Omental fat pad (tissue), 4 donors: Measurements from ENCODE around the gene ROBO3. TPM values are rescaled to one million over a fixed set of nuclear protein-coding genes. Genes with fewer than 3 reads are reported as not detected.

Source experiments
- ATAC-seq: fragments of 150-250 bp; one replicate; pipeline ENCODE4 v1.9.1; 2016; ENCODE audit warnings: mild to moderate bottlenecking, moderate library complexity; ENCODE audit not compliant: low FRiP score
- DNase-seq: peaks from one replicate; pipeline ENCODE4 v3.0.0-alpha.2; 2019; ENCODE audit warnings: low spot score
- total RNA-seq, 4 donors: library from RNA; depleted of rRNA; stranded (reverse); fragments of >200 nt; gene quantifications; one replicate each; pipeline ENCODE4 v1.1.0, GENCODE V29; 2016
- TF ChIP-seq, protein P1 (sequence below), 3 donors: fragments of 450-650 bp; IDR thresholded peaks; one replicate each; pipeline ENCODE4 v1.5.1; 2016 to 2017; ENCODE audit warnings: antibody characterized with exemption in 3 of 3, mild to moderate bottlenecking in 3 of 3, moderate library complexity in 2 of 3

ROBO3 gene
- total RNA-seq, 4 donors from 2014 or later = 24.5 to 71.5 (median 27.9) TPM

DNA sequence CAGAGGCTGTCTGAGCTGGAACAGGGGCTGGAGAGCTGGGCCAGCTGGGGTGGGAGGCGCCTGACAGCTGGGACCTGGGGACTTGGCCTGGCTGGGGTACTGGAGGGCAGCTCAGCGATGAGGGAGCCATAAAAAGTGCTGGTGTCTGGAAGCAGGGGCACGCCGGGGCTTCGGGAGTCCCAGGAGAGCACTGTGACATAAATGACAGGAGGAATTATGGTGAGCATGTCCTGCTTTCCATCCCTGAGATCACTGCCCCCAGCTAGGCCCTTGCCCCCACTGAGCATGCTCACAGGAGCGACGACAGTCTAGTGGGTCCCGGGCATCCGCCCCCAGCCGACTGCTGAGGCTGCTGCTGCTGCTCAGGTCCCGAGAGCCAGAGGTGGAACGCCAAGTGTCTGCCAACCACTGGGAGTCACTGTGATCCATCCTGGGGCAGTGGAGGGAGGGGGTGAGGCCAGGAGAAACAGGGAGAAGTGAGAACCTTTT is 26.2 kb downstream of the ROBO3 start:
- TF ChIP-seq, protein P1, sequence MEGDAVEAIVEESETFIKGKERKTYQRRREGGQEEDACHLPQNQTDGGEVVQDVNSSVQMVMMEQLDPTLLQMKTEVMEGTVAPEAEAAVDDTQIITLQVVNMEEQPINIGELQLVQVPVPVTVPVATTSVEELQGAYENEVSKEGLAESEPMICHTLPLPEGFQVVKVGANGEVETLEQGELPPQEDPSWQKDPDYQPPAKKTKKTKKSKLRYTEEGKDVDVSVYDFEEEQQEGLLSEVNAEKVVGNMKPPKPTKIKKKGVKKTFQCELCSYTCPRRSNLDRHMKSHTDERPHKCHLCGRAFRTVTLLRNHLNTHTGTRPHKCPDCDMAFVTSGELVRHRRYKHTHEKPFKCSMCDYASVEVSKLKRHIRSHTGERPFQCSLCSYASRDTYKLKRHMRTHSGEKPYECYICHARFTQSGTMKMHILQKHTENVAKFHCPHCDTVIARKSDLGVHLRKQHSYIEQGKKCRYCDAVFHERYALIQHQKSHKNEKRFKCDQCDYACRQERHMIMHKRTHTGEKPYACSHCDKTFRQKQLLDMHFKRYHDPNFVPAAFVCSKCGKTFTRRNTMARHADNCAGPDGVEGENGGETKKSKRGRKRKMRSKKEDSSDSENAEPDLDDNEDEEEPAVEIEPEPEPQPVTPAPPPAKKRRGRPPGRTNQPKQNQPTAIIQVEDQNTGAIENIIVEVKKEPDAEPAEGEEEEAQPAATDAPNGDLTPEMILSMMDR (IDR thresholded peaks at IDR 0.05) = no peak
- ATAC-seq (no peak), DNase-seq (no peak)

DNA sequence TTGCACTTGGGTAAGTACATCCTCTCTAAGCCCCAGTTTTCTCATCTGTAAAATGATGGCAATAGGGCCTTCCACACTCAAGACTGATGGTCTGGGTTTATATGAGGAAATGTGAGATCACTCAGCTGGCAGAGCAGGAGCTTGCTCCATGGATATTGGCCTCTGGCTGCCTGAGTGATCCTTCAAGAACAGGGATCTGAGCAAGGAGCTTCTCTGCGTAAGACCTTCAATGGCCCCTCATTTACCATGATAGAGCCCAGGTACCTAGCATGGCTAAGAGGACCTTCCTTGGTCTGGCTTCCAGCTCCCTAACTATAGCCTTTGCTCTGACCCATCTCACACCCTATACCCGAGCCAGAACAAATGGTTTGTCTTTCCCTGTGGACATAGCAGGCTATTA is 26.9 kb downstream of the ROBO3 start:
- DNase-seq = no peak
- no peak for ATAC-seq
- TF ChIP-seq, protein P1 (IDR thresholded peaks at IDR 0.05) = no peak

DNA sequence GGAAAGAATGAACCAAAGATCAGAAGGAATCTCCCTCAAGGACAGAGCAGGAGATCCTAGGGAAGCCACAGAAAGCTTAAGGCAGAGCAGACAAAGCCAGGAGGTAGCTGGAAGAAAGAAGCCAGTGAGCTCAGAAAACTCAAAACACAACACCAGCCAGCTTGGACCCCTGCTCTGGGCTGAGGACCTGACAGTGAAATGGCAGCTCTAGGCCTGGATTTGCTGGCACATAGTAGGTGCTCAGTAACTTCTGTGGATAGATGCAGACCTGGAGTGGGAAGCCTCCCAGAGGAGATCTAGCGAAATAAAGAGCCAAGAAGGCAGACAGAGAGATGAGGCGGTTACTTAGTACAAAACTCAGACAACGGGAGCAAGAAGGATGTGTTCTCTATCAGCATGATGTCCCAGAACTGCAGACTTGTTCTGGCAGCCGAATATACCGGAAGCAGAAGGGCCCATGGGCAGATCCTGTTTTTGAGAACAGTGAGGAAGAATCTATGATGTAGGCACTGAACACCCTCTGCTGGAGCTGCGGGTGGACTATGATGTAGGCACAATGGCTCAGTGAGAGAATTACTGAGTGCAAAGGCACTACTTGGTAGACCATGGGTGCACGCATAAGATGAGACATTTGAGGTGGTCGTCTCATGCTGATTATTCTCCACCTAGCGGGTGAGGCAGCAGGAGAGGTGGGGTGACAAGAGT is 27.7 kb downstream of the ROBO3 start:
- TF ChIP-seq, protein P1 (IDR thresholded peaks at IDR 0.05) = no peak
- ATAC-seq = no peak
- no peak for DNase-seq

DNA sequence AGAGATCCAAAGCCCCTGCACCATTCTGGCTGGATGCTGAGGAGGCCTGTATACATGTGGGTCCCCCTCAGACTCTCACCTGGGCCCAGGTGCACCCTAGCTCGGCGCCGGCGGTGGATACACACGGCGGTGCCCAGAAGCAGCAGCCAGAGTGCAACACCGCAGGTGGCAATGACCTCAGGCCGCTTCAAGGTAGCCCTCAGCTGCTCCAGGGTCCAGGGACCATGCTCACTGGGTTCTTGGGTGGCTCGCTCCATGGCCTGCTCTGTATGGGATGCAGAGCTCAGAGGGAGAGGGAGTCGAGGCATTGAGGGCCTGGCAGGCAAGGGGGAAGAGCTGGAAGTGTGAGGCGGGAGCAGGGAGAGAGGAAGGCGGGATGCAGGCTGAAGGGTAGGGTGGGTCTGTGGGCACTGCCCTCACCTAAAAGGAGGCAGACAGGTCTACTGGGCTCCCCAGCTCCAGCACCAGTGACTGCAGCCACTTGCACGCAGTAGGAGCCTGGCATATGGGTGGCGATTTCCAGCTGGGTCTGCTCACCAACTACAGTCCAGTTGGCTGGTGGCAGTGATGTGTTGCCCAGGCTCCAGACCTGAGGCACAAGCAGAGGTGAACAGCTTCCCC is 28.7 kb downstream of the ROBO3 start:
- DNase-seq (no peak), ATAC-seq (no peak)
- TF ChIP-seq, protein P1 (IDR thresholded peaks at IDR 0.05) = no peak

DNA sequence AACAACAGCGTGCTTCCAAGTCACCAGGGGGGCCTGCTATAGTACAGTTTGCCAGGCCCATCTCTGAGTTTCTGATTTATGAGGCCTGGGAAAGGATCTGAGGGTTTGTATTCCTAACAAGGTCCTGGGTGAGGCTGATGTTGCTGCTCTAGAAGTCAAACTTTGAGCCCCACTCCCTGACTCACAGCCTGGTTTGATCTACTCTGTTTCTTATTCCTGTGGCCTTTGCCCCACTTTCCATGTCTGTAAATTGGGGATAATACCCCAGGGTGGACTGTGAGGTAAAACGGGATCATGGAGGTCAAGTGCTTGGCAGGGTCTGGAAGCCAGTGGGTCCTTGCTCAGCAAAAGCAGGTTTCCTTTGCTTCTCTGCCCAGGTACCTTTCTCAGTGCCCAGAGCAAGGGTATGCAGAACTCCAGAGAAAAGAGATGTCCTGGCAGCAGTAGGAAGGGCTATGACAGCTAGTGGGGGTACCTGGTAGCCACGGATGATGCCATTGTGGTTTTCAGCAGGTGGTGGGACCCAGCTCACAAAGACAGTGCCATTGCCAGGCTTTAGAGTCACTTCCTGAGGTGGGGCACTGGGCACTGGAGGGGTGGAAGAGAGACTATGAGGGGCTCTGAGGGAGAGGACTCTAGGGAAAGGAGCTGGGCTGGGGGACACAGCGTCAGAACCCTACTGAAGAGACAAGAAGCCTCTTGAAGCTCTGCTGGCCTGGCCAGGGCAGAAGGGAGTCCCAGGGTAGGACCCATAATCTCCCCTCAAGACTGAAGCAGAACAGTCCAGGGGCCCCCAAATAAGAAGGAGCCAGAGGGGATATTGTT is 29.6 kb downstream of the ROBO3 start:
- ATAC-seq (no peak), DNase-seq (no peak)
- TF ChIP-seq, protein P1 (IDR thresholded peaks at IDR 0.05) = no peak

DNA sequence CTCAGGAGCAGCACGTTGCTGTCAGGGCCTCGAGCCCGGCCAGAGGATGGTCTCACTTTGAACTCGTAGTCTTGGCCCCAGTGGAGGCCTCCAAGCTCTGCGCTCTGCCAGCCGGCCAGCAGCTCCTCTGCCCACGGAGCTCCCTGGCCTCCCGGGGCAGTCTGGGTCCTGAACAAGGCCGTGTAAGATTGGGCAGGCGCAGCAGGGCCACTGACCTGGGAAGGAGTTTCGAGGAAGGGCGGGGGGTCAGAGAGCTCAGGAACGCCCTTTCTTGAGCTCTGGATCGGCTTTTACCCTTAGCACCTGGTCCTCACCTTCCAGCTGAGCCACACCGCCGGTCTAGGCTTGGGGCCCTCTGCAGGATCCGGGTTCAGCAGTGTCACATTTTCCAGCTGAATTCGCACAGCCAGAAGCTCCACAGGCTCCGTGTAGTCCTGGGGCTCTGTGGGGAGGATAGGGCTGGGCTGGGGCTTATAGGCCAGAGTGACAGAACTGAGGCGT is 30.3 kb downstream of the ROBO3 start:
- DNase-seq (no peak), ATAC-seq (no peak)
- TF ChIP-seq, protein P1 (IDR thresholded peaks at IDR 0.05) = no peak
